Thymus (tissue), 11 donors: ENCODE data around the gene IL22RA1. TPM values are rescaled to one million over a fixed set of nuclear protein-coding genes. Genes with fewer than 3 reads are reported as not detected.

Experiments used
- DNase-seq, 9 donors: peaks; one replicate each; pipeline ENCODE4 v3.0.0-alpha.2; 2013; ENCODE audit warnings: low spot score in 9 of 9, low read depth in 6 of 9, missing footprints in 1 of 9
- H3K27ac ChIP-seq, 2 donors: one replicate each; pipeline ENCODE4 v1.5.1; 2013; ENCODE audit warnings: control low read depth in 1 of 2, low read depth in 1 of 2, low read length in 1 of 2, mild to moderate bottlenecking in 1 of 2, moderate library complexity in 1 of 2
- H3K27me3 ChIP-seq, 2 donors: one replicate each; pipeline ENCODE4 v1.5.1; 2013; ENCODE audit warnings: low read length in 1 of 2; ENCODE audit not compliant: control insufficient read depth in 2 of 2, insufficient read depth in 1 of 2
- H3K36me3 ChIP-seq, 2 donors: one replicate each; pipeline ENCODE4 v1.5.1; 2013; ENCODE audit warnings: low read length in 1 of 2, mild to moderate bottlenecking in 1 of 2, moderate library complexity in 1 of 2; ENCODE audit not compliant: control insufficient read depth in 2 of 2, insufficient read depth in 2 of 2
- H3K4me1 ChIP-seq, 2 donors: one replicate each; pipeline ENCODE4 v1.5.1; 2013; ENCODE audit warnings: low read length in 2 of 2; ENCODE audit not compliant: control insufficient read depth in 2 of 2, insufficient read depth in 2 of 2
- H3K4me3 ChIP-seq, 2 donors: one replicate each; pipeline ENCODE4 v1.5.1; 2013; ENCODE audit warnings: low read length in 2 of 2, control low read depth in 1 of 2, mild to moderate bottlenecking in 1 of 2
- H3K9me3 ChIP-seq, 2 donors: one replicate each; pipeline ENCODE4 v1.5.1; 2013; ENCODE audit warnings: low read length in 1 of 2, mild to moderate bottlenecking in 1 of 2; ENCODE audit not compliant: control insufficient read depth in 2 of 2, insufficient read depth in 1 of 2
- WGBS: extraction: QIAGEN DNeasy Blood & Tissue Kit; methylation state at CpG from one replicate; pipeline ENCODE4 v1.1.7; 2013; 5-methylcytosine and 5-hydroxymethylcytosine counted together
- polyA plus RNA-seq: library from polyadenylated mRNA; stranded (reverse); fragments of 200-250 nt; gene quantifications from one replicate; pipeline ENCODE4 v1.2.3, GENCODE V29; 2013
- total RNA-seq: library from RNA; stranded (reverse); fragments of 120-200 nt; gene quantifications from one replicate; pipeline ENCODE4 v1.2.4, GENCODE V29; 2013
- donor health status: healthy.

The IL22RA1 gene
- total and polyA plus RNA-seq, 2 donors, result 0.09 TPM; not detected in 1

GRCh38 chr1:24157918-24158481, 15.1 kb upstream of the IL22RA1 start:
- Histone ChIP-seq H3K36me3 (no peaks in the 10 kb centered on the region), H3K27ac (no peak overlapping the region), H3K4me1 (no peaks in the 10 kb centered on the region), H3K4me3 (no peak overlapping the region), H3K27me3 (peaks cover 0 to 10% of the 10 kb centered on the region in 2 donors), H3K9me3 (no peaks in the 10 kb centered on the region)
- DNase-seq, result no peak
- WGBS, result 94% methylated on average over 6 of the region's 6 CpGs

DNA sequence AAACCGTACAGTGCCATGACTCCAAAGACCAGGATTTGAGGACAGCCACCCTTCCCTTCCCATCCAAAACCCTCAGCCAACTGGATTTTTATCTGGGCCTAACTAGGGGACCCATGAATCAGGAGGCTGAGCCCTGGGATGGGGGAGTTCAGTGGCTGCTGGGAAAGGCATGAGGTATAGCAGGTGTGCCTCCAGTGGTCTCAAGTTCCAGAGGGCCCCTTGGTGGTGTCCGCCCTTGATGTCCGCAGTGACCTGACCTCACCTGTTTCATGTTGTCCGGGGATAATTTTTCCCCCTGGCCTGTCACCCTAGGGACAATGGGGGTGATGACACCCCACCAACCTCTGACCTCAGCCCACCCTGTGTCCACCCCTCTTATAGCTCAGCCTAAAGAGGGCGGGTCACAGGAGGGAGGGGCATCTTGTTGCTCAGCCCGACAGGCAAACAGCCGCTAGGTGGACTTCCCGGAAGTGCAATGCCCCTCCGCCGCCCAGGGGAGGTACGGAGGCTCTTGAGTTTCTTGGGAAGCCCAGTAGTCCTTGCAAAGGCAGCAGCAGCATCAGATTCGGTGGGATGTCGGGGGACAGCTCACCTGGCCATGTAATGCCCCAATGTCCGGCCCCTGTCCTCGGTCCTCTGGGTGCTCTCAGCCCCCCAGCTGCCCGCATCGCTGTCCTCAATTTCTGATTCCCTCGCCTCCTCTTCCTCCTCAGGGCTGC, 13.8 kb upstream of the IL22RA1 start:
- no peak for DNase-seq

DNA sequence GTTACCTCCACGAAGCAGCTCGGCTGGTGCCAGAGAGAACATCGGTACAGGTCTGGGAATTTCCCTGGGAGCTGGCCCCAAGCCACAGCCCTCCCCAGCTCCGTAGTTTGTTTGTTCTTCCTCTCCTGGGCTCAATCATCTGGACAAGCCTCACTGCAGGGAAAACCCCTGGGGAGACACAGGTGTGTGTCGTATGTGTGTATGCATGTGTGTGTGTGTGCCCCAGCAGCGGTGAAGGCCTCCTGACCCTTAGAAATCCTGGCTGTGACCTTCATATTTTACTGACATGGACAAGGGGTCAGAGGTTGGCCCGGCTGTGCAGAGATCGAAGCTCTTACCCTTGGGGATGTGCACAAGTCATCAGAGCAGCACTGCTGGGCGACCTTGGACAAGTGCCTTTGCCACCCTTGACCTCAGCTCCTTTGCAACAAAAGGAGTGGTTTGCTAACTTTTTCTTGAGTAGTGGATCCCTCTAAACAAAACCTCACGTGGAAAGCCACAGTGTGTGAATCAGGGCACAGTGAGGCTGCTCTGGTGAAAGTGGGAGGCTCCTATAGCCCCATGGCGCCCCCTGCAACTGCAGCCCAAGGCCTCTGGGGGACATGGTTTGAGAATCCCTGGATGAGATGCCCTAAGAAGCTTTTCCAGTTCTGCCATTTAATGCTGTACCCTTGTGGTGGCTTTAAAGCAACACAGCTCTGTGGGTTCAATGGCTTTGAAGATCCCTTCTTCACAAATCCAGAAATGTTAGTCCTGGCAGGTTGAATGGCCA, 12.3 kb upstream of the IL22RA1 start:
- peaks cover 11 to 38% of the 10 kb centered on the region in 2 donors for H3K27me3 ChIP-seq
- peak in 1 of 9 donors; percentile 24 for DNase-seq
- no peaks in the 10 kb centered on the region for H3K9me3 ChIP-seq
- 75% methylated on average over 11 of the region's 11 CpGs for WGBS
- no peak overlapping the region for H3K27ac ChIP-seq
- no peaks in the 10 kb centered on the region for H3K36me3 ChIP-seq
- H3K4me1 ChIP-seq, result no peaks in the 10 kb centered on the region
- no peak overlapping the region for H3K4me3 ChIP-seq

More for the DNA sequence above, 13.8 kb upstream of the IL22RA1 start:
- H3K4me3 ChIP-seq, result no peak overlapping the region
- peaks cover 5 to 23% of the 10 kb centered on the region in 2 donors for H3K27me3 ChIP-seq
- H3K27ac ChIP-seq, result no peak overlapping the region
- H3K4me1 ChIP-seq, result no peaks in the 10 kb centered on the region
- no peaks in the 10 kb centered on the region for H3K9me3 ChIP-seq
- 98% methylated on average over 18 of the region's 18 CpGs for WGBS
- H3K36me3 ChIP-seq, result no peaks in the 10 kb centered on the region

- 73% methylated on average over 8 of the region's 8 CpGs for WGBS
- Histone ChIP-seq H3K27ac (no peak overlapping the region), H3K9me3 (no peaks in the 10 kb centered on the region), H3K36me3 (no peaks in the 10 kb centered on the region), H3K4me1 (no peaks in the 10 kb centered on the region), H3K4me3 (no peak overlapping the region), H3K27me3 (peaks cover 14 to 48% of the 10 kb centered on the region in 2 donors)
- no peak for DNase-seq
These were observed 11.3 kb upstream of the IL22RA1 start for GRCh38 chr1:24154215-24154614.

DNA sequence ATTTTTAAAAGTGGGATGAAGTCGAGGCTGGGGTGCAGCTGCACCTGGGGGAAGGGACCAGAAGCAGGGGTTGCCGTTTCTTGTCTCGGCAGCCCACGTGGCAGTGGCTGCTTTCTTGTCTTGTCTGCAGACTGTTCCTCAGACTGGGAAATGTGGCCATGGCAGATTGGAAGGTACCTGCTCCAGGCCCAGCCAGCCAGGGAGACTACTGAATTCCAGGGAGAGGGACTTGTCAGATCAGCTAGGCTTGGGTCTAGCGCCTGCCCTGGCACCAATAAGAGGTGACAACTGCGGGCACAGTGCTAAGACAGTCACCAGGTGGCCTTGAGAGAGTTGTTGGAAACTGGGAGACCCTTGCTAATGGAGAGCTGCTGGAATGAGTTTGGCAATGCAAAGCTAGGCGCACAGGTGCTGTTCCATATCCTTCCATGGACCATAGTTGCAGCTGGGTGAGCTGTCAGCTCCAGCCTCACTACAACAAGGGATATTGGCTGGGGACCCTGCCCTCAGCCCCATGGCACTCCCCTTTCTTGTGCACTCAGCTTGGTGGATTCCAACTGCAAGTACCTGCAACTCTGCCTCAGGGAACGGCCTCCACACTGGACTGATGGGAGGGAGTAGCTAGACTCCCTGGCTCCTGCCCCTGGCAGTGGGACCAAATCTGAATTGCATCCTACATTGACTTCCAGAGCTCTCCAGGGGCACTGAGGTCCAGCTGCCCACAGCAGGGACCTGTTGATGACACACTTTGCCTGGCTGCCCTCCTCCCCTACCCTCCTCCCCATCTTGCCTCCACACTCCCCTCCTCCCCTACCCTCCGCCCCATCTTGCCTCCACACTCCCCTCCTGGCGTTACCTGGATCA, 9.9 kb upstream of the IL22RA1 start:
- Histone ChIP-seq H3K36me3 (no peaks in the 10 kb centered on the region), H3K4me1 (no peaks in the 10 kb centered on the region), H3K4me3 (no peak overlapping the region), H3K9me3 (no peaks in the 10 kb centered on the region), H3K27ac (no peak overlapping the region), H3K27me3 (peaks cover 14 to 58% of the 10 kb centered on the region in 2 donors)
- no peak for DNase-seq
- 90% methylated on average over 10 of the region's 10 CpGs for WGBS

DNA sequence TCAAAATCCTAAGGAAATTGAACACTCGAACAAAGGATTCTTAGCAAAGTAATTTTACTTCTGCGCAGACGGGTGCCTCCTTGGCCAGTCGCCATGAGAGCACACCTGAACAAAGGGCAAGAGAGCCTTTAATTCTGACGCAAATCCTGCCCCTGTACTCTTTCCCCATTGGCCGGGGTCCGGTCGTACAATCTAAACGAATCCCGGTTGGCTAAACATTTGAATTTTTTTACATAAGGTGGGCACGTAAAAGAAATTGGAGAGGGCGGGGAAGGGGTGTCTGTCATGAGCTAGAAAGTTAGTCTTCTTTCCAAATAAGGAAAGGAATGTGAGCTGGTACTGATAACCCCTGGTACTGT, 8.2 kb upstream of the IL22RA1 start:
- Histone ChIP-seq H3K4me3 (no peak overlapping the region), H3K27ac (no peak overlapping the region), H3K36me3 (no peaks in the 10 kb centered on the region), H3K27me3 (peaks cover 14 to 56% of the 10 kb centered on the region in 2 donors), H3K9me3 (no peaks in the 10 kb centered on the region), H3K4me1 (no peaks in the 10 kb centered on the region)
- 9% methylated on average over 12 of the region's 12 CpGs for WGBS
- DNase-seq, result no peak

DNA sequence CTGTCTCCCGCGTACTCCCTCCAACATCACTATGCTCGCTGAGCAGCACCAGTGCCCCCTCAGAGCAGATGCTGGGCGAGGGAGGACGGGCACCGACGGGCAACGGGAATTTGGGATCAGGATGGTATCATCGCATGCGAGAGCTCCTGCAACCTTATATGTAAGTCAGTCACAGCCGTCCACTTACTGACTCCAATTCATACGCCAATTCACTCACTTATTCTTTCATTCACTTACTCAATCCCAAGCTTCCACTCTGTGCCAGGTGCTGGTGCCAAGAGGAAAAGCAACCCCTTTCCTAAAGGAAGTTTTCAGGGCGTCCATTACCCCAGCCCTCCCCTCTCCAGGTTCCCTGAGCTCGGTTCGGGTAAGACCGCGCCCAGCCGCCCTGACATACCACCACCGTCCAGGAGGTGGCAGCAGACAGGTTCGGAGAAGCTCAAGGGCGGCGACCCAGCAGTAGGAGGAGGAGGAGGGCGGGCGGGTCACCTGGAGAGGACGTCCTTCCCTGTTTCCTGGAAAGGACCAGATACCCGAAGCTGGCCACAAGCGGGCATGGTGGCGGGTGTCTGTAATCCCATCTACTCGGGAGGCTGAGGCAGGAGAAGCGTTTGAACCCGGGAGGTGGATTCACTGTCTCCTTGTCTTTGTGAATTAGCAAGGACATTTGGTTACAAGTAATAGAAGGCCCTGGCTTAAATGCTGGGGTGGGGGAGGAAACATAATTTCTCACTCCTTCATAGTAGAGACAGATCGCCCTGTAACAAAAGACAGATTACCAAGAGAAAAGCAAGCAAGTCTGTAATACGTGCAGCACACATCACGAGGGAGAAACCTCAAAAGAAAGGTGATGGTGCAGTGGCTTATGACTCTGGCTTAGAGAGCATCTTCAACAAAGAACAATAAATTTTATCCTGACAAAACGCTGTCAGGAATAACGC, 7.6 kb upstream of the IL22RA1 start:
- H3K4me1 ChIP-seq, result no peaks in the 10 kb centered on the region
- peaks cover 14 to 54% of the 10 kb centered on the region in 2 donors for H3K27me3 ChIP-seq
- H3K36me3 ChIP-seq, result no peaks in the 10 kb centered on the region
- H3K4me3 ChIP-seq, result no peak overlapping the region
- 15% methylated on average over 36 of the region's 36 CpGs for WGBS
- peak; percentile 14 to 82 (median 60) for DNase-seq
- no peaks in the 10 kb centered on the region for H3K9me3 ChIP-seq
- no peak overlapping the region for H3K27ac ChIP-seq

- no peak for DNase-seq
- Histone ChIP-seq H3K27me3 (peaks cover 14 to 54% of the 10 kb centered on the region in 2 donors), H3K4me1 (no peaks in the 10 kb centered on the region), H3K36me3 (no peaks in the 10 kb centered on the region), H3K27ac (no peak overlapping the region), H3K4me3 (no peak overlapping the region), H3K9me3 (no peaks in the 10 kb centered on the region)
- 83% methylated on average over 5 of the region's 5 CpGs for WGBS
These were observed 6.9 kb upstream of the IL22RA1 start for GRCh38 chr1:24149866-24150233.
